ENCODE data around the gene TMEM9. TPM values are rescaled to one million over a fixed set of nuclear protein-coding genes. Genes with fewer than 3 reads are reported as not detected.
"Not testable (repeated sequence)": the region's sequence is repeated elsewhere in the genome, so short reads cannot be mapped to it uniquely, and the experiment has no call there.

TMEM9 gene
- polyA plus RNA-seq, 3 donors: 150 to 166 (median 156) TPM

- no peak for DNase-seq
These were observed 27.5 kb upstream of the TMEM9 start for GRCh38 chr1:201181726-201182125.

DNA sequence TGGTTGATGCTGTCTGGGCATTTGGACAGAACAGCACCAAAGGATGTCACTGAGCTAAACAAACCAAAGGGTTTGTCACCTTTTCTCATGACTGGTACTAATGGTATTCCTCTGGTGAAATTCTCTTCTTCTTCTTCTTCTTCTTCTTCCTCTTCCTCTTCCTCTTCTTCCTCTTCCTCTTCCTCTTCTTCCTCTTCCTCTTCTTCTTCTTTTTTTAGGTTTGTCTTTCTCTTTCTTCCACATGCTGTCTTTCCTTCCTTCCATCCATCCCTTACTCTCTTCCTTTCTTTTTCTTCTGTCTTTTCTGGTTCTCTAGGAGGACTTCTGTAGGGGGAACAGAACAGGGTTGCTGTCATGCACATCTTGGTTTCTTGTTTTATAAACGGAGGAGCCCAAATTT lies 27.0 kb upstream of the TMEM9 start:
- no peak for DNase-seq

DNA sequence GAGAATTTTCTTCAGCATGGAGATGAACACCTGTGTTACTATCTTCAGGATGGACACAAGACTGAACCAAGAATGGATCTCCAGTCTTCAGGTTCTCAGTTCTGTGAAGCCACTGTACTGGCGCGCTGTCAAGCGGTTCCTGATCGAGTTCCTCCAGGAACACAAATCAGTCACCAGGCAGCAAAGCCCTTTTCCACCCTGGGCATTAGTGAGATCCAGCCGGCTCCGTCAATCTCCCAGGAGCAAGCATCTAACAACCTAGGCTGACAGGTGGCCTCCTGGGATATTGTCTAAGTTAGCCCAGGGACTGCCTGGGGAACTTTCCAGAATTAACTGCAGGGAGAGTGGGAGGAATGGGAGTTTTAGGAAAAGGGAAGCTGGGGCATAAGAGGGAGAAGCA lies 26.6 kb upstream of the TMEM9 start:
- no peak for DNase-seq

DNA sequence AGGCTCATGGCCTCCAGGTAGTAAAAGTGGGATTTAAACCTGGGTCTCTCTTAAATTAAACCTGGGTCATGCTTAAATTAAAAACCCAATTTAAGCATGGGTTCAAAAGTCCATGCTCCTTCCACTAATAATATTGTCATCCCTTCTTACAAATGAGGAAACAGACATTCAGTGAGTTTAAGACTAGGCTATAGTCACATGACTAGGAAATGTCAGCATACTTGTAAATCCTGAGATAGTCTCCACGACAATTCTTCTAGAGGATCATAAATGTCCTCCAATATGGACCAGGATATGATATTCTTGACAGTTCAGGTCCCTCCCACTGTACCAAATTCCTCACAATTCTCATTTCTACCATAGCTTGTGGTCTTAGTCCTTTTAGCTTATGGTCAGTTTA lies 25.9 kb upstream of the TMEM9 start:
- no peak for DNase-seq

DNA sequence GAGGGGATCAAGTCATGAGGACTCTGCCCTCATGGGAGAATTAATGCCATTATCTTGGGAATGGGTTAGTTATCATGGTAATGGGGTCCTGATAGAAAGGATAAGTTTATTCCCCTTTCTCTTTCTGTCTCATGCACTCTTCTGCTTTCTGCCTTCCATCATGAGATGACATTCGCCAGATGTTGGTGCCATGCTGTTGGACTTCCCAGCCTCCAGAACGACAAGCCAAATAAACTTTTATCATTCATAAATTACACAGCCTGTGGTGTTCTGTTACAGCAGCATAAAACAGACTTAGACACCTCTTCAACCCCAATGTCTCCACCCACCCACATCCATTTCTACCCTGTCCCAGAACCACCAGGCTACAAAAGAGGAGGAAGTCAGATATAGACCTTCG lies 24.4 kb upstream of the TMEM9 start:
- DNase-seq: no peak

- no peak for DNase-seq
These were observed 22.7 kb upstream of the TMEM9 start for GRCh38 chr1:201176940-201177339.

DNA sequence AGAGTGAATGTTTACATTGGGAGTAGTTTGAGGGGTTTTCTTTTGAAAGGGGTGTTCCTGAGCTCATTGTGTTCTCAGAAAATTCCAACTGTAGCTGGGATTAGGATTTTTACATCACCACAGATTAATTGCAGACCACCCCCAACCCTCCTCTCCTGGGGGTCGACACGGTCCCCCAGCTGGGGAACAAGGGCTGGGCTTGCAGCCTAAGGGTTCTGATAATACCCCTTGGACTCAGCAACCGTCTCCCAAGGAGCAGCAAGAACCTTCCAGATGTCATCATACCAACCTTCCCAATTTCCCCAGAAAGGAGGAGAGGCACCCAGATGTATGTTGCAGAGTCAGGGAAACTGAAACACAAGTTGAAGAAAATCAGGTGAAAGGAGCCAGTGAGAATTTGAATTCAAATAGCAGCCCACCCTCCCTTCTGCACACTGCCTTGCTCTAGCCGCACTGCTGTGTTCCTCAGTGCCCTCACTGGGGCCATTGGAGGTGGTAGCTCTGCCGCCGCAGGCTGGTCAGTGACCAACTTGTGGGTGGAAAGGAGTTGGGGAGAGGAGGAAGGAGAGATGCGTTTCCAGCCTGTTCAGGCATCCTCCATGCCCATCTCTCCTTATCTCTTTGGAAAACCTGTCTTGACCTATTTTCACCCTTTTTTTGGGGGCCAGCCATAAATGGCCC lies 21.7 kb upstream of the TMEM9 start:
- DNase-seq: no peak

- DNase-seq: no peak
These were observed 19.5 kb upstream of the TMEM9 start for GRCh38 chr1:201173736-201174135.

DNA sequence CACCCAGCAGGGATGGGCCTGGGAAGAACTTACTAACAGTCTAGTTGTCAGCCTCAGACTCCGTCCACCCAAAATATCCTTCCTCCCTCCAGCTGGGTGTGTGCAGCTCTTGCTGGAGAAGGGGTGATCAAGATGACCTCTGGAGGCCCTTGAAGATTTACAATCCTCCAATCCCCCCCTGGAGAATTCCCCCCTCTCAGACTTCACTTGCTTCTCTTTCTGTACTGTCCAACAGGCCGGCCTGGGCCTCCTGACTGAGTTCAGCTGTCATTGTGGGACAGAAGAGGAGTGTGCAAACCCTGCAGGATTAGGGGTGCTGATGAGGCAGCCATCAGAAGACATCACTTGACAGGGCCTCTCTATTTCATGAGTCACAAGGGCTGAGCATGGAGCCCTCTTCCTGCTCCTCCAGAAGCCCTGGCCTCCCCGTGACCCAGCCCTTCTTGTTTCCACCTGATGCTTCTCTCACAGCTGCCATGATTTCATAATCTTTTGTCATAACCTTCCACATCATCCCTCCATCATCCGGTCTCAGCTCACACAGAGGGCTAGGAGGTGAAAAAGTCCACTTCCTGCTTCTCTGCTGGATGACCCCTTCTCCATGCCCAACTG lies 18.8 kb upstream of the TMEM9 start:
- DNase-seq: no peak

GRCh38 chr1:201172326-201172725 lies 18.1 kb upstream of the TMEM9 start:
- peak; percentile 55 for DNase-seq

- no peak for DNase-seq
These were observed 17.1 kb upstream of the TMEM9 start for GRCh38 chr1:201171063-201172036.

DNA sequence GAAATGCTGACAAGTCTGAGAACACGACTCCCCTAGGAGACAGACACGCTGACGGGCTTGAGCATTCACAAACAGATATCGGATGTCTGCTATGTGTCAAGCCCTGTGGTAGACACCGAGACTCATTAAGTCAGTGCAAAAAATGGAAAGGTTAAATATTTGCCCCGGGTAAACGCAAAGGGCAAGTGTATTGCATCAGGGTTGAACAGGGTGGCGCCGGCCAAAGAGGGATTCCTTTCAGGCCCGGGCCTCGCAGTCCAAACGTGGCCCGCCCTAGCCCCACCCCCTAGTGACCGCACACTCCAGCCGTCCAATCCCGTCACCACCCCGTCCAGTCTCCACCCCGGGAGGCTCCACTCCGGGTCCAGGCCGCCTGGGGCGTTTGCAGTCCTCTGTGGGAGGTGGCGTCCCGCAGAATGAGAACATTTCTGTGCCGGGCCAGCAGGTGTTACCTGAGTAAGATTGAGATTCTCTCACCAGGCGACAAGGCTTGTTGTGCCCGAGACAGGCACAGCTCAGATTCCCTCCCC lies 16.3 kb upstream of the TMEM9 start:
- DNase-seq: peak; percentile 95

DNA sequence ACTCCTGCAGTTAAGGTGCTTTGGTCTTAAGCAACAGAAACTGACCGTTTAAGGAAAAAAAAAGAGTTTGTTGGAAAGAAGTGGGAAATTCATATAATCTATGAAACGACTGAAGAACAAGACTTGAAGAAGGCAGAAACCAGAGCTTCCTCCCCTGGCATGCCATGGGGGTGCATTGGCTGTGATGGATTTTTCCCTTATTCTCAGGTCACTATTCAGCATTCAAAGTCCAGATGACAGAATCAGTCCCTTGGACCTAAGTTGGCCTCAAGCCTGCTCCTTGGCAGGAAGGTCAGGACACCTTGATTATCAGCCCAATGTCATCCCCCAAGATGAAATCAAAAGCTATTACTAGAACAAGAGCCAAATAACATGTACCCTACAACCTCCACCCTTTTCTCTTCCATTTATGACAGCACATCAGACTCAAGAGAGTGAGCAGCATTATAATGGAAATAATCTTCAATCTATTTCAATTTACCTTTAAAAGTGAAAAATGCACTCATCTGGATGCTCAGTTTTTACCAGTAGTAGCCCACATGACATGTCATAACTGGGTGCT lies 15.8 kb upstream of the TMEM9 start:
- DNase-seq: no peak

DNA sequence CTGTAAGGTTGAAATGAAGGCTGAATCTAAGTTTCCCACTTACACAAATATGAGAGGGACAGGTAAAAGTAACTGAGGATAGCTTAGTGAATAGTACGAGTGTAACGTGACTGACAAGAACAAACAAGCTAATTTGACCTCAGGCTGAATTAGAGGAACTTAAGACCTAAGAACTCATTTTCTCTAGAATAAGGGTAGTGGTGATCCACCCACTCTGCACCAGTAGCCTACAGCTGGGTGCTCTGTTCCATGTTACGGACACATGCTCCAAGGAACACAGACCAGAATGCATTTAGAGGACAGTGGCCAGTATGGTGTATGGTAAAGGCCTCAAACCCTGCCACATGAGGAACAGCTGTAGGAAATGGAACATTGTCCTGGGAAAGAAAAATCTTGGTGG lies 14.9 kb upstream of the TMEM9 start:
- DNase-seq: no peak

- DNase-seq: peak; percentile 43
These were observed 13.0 kb upstream of the TMEM9 start for GRCh38 chr1:201167041-201167991.

DNA sequence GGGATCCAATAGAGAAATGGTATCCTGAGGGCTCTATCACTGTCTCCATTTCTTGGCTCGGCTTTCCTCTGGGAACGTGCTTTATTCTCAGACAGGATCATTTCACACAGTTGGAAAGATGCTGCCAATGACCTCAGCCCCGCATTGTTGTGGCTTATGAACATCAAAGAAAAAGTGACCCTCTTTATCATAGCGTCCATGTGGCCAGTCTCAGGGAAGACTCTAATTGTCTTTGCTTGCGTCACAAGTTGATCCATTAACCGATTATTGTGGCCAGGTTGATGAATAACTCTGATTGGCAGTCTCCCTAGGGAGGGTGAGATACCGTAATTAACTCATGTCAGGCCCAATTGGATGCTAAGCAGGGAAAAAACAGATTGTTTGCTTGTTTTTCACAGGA lies 10.4 kb upstream of the TMEM9 start:
- no peak for DNase-seq

- DNase-seq: no peak
These were observed 9.4 kb upstream of the TMEM9 start for GRCh38 chr1:201163707-201164106.

DNA sequence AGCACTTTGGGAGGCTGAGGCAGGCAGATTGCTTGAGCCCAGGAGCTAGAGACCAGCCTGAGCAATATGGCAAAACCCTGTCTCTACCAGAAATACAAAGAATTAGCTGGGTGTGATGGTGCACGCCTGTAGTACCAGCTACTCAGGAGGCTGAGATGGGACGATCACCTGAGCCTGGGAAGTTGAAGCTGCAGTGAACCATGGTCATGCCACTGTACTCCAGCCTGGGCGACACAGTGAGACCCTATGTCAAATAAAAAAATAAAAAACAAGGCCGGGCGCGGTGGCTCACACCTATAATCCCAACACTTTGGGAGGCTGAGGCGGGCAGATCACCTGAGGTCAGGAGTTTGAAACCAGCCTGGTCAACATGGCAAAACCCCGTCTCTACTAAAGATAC lies 8.8 kb upstream of the TMEM9 start:
- DNase-seq: not testable (repeated sequence)

DNA sequence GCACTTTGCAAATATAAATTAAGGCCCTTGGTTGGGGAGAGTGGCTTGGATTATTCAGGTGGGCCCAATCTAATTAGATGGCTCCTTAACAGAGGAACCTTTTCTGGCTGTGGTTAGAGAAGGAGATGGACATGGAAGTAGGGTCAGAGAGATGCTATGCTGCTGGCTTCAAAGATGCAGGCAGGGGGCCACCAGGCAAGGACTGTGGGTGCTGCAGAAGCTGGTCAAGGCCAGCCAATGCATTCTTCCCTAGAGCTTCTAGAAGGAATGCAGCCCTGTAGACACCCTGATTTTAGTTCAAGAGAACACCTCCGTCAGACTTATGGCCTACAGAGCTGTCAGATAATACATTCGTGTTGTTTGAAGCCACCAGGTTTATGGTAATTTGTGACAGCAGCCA lies 3.7 kb upstream of the TMEM9 start:
- DNase-seq: no peak

GRCh38 chr1:201156819-201157218 lies 2.5 kb upstream of the TMEM9 start:
- DNase-seq: no peak

DNA sequence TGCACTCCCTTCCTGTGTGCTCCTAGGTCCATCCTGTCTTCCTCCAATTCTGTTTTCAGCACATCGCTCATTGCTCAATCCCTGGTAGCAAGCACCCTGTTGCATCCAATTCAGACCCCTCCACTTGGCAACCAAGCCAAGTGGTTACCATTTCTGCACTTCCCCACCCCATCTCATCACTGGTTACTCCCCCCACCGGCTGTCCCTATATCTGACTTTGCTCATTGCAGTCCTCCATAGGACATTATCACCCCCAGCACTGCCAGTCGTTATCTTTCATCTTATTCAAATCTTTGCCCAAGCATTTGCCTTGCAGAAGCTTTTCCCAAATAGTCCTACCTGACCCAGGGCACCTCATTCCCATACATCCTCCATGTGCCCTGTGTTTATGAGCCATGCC lies 2.1 kb upstream of the TMEM9 start:
- DNase-seq: no peak
